ENCODE data around the gene CCDC169.

Gene CCDC169

GRCh38 chr13:36288794-36289391 is 8.7 kb downstream of the CCDC169 start:
- Histone ChIP-seq H3K27ac (no peak overlapping the region), H3K9me3 (peaks cover 6% of the 10 kb centered on the region), H3K36me3 (no peaks in the 10 kb centered on the region), H3K4me3 (ENCODE audit: low read depth in 1 of 2, low read length in 1 of 2) (no peak overlapping the region), H3K27me3 (no peaks in the 10 kb centered on the region), H3K4me1 (ENCODE audit: control insufficient read depth in 1 of 2, insufficient read depth in 1 of 2, low read depth in 1 of 2, low read length in 1 of 2) (no peaks in the 10 kb centered on the region)
- TF ChIP-seq CTCF (IDR thresholded peaks at IDR 0.05), result no peak

- Histone ChIP-seq H3K27me3 (no peaks in the 10 kb centered on the region), H3K27ac (no peak overlapping the region), H3K9me3 (peaks cover 6% of the 10 kb centered on the region), H3K4me3 (ENCODE audit: low read depth in 1 of 2, low read length in 1 of 2) (no peak overlapping the region), H3K36me3 (no peaks in the 10 kb centered on the region), H3K4me1 (ENCODE audit: control insufficient read depth in 1 of 2, insufficient read depth in 1 of 2, low read depth in 1 of 2, low read length in 1 of 2) (no peaks in the 10 kb centered on the region)
- no peak for TF ChIP-seq CTCF (IDR thresholded peaks at IDR 0.05)
Measured at GRCh38 chr13:36286006-36286405, 11.6 kb downstream of the CCDC169 start.

- no peaks in the 10 kb centered on the region for H3K9me3 ChIP-seq
- H3K4me1 ChIP-seq (ENCODE audit: control insufficient read depth in 1 of 2, insufficient read depth in 1 of 2, low read depth in 1 of 2, low read length in 1 of 2), result no peaks in the 10 kb centered on the region
- TF ChIP-seq CTCF (IDR thresholded peaks at IDR 0.05), result peak; percentile 45
- no peaks in the 10 kb centered on the region for H3K27me3 ChIP-seq
- no peak overlapping the region for H3K27ac ChIP-seq
- H3K4me3 ChIP-seq (ENCODE audit: low read depth in 1 of 2, low read length in 1 of 2), result no peak overlapping the region
- H3K36me3 ChIP-seq, result no peaks in the 10 kb centered on the region
Measured at GRCh38 chr13:36282821-36283432, 14.7 kb downstream of the CCDC169 start.

- Histone ChIP-seq H3K9me3 (no peaks in the 10 kb centered on the region), H3K4me3 (ENCODE audit: low read depth in 1 of 2, low read length in 1 of 2) (no peak overlapping the region), H3K4me1 (ENCODE audit: control insufficient read depth in 1 of 2, insufficient read depth in 1 of 2, low read depth in 1 of 2, low read length in 1 of 2) (no peaks in the 10 kb centered on the region), H3K36me3 (no peaks in the 10 kb centered on the region), H3K27me3 (no peaks in the 10 kb centered on the region), H3K27ac (no peak overlapping the region)
- no peak for TF ChIP-seq CTCF (IDR thresholded peaks at IDR 0.05)
Measured at GRCh38 chr13:36275190-36276002, 22.2 kb downstream of the CCDC169 start.

GRCh38 chr13:36273431-36273830 is 24.2 kb downstream of the CCDC169 start:
- Histone ChIP-seq H3K4me3 (ENCODE audit: low read depth in 1 of 2, low read length in 1 of 2) (no peak overlapping the region), H3K4me1 (ENCODE audit: control insufficient read depth in 1 of 2, insufficient read depth in 1 of 2, low read depth in 1 of 2, low read length in 1 of 2) (no peaks in the 10 kb centered on the region), H3K9me3 (no peaks in the 10 kb centered on the region), H3K36me3 (no peaks in the 10 kb centered on the region), H3K27ac (no peak overlapping the region), H3K27me3 (no peaks in the 10 kb centered on the region)
- TF ChIP-seq CTCF (IDR thresholded peaks at IDR 0.05), result no peak

Measured in neutrophil (primary cell).